DND-41 (cell line): Measurements from ENCODE around the gene GALNT6.

Source experiments
- ATAC-seq: fragments of 200-7000 bp; cut with Tn5 transposase; 3 replicates; pipeline ENCODE4 v1.9.1; 2021; ENCODE audit warnings: low read depth; ENCODE audit not compliant: insufficient read depth
- DNase-seq: peaks from one replicate; pipeline ENCODE4 v3.0.0-alpha.2; 2020
- H2AFZ ChIP-seq: 2 replicates; pipeline ENCODE4 v1.6.0; 2012; ENCODE audit warnings: low read depth, low read length
- H3K27ac ChIP-seq: 2 replicates; pipeline ENCODE4 v1.5.1; 2012; ENCODE audit warnings: low read length, inconsistent platforms
- H3K27me3 ChIP-seq: fragments of 200-600 bp; sonication (generic); 2 replicates; pipeline ENCODE4 v1.6.0; 2012; ENCODE audit warnings: low read length, mild to moderate bottlenecking, inconsistent platforms; ENCODE audit not compliant: insufficient read depth, poor library complexity
- H3K36me3 ChIP-seq: 2 replicates; pipeline ENCODE4 v1.5.1; 2012; ENCODE audit warnings: low read length, inconsistent platforms; ENCODE audit not compliant: insufficient read depth
- H3K4me1 ChIP-seq: 2 replicates; pipeline ENCODE4 v1.5.1; 2012; ENCODE audit warnings: mild to moderate bottlenecking, low read length; ENCODE audit not compliant: insufficient read depth
- H3K4me2 ChIP-seq: 2 replicates; pipeline ENCODE4 v1.6.0; 2012; ENCODE audit warnings: mild to moderate bottlenecking, moderate library complexity, low read length, inconsistent platforms; ENCODE audit not compliant: insufficient read depth
- H3K4me3 ChIP-seq, 2 experiments: fragments of 200-600 bp in 1 of 2; shearing (Covaris generic) in 1 of 2; 2 replicates each; pipeline ENCODE4 v1.5.1; 2012 to 2016; ENCODE audit warnings: inconsistent platforms in 2 of 2, low read length in 2 of 2, mild to moderate bottlenecking in 2 of 2, low read depth in 1 of 2, moderate library complexity in 1 of 2
- H3K79me2 ChIP-seq: 2 replicates; pipeline ENCODE4 v1.6.0; 2012; ENCODE audit warnings: low read length, inconsistent platforms; ENCODE audit not compliant: insufficient read depth
- H3K9ac ChIP-seq: 2 replicates; pipeline ENCODE4 v1.6.0; 2012; ENCODE audit warnings: low read depth, mild to moderate bottlenecking, inconsistent platforms, low read length, moderate library complexity
- H3K9me3 ChIP-seq: 2 replicates; pipeline ENCODE4 v1.5.1; 2012; ENCODE audit warnings: low read length, moderate library complexity, mild to moderate bottlenecking, inconsistent platforms; ENCODE audit not compliant: insufficient read depth, severe bottlenecking
- H4K20me1 ChIP-seq: 2 replicates; pipeline ENCODE4 v1.6.0; 2012; ENCODE audit warnings: low read length; ENCODE audit not compliant: insufficient read depth
- CTCF ChIP-seq: IDR thresholded peaks from 2 replicates; pipeline ENCODE4 v1.5.1; 2012; ENCODE audit warnings: borderline replicate concordance, low read length, moderate library complexity, mild to moderate bottlenecking; ENCODE audit not compliant: poor library complexity, severe bottlenecking; ENCODE audit errors: extremely low read depth
- EZH2 ChIP-seq: IDR thresholded peaks from 3 replicates; pipeline ENCODE4 v1.6.1; 2012; ENCODE audit warnings: borderline replicate concordance, low read depth, mild to moderate bottlenecking, moderate library complexity, low read length, inconsistent platforms; ENCODE audit not compliant: severe bottlenecking

The GALNT6 gene

GRCh38 chr12:51388069-51388799 is 3.0 kb downstream of the GALNT6 start:
- Histone ChIP-seq H3K4me1 (peaks cover 95% of the 10 kb centered on the region), H3K36me3 (0 out of 2 replicates have a peak, but pooled peaks cover 3% of the 10 kb centered on the region), H3K9ac (peak overlapping the region; percentile 23), H2AFZ (no peak overlapping the region; the same call in 1 of the 2 replicates), H4K20me1 (no peaks in the 10 kb centered on the region), H3K4me2 (peak overlapping the region; percentile 57), H3K79me2 (peaks cover 48% of the 10 kb centered on the region), H3K27ac (peak overlapping the region; percentile 68), H3K27me3 (no peaks in the 10 kb centered on the region), H3K9me3 (no peaks in the 10 kb centered on the region), H3K4me3 (no peak overlapping the region)
- TF ChIP-seq CTCF, result no peak
- no peak for TF ChIP-seq EZH2
- DNase-seq (peak; percentile 71), ATAC-seq (peak; percentile 8; the same call in 1 of the 3 replicates)

- peak overlapping the region; percentile 75 for H3K27ac ChIP-seq
- TF ChIP-seq CTCF (no peak), EZH2 (no peak)
- H4K20me1 ChIP-seq, result no peaks in the 10 kb centered on the region
- ATAC-seq (no peak), DNase-seq (peak; percentile 41)
- H3K9ac ChIP-seq, result peak overlapping the region; percentile 17
- H3K27me3 ChIP-seq, result no peaks in the 10 kb centered on the region
- H3K9me3 ChIP-seq, result no peaks in the 10 kb centered on the region
- peaks cover 39% of the 10 kb centered on the region for H3K79me2 ChIP-seq
- H3K4me2 ChIP-seq, result peak overlapping the region; percentile 31
- peaks cover 14% of the 10 kb centered on the region for H3K36me3 ChIP-seq
- no peak overlapping the region for H3K4me3 ChIP-seq
- H3K4me1 ChIP-seq, result peaks cover 98% of the 10 kb centered on the region
- H2AFZ ChIP-seq, result no peak overlapping the region
These were observed 4.9 kb downstream of the GALNT6 start for GRCh38 chr12:51386351-51386750.

DNA sequence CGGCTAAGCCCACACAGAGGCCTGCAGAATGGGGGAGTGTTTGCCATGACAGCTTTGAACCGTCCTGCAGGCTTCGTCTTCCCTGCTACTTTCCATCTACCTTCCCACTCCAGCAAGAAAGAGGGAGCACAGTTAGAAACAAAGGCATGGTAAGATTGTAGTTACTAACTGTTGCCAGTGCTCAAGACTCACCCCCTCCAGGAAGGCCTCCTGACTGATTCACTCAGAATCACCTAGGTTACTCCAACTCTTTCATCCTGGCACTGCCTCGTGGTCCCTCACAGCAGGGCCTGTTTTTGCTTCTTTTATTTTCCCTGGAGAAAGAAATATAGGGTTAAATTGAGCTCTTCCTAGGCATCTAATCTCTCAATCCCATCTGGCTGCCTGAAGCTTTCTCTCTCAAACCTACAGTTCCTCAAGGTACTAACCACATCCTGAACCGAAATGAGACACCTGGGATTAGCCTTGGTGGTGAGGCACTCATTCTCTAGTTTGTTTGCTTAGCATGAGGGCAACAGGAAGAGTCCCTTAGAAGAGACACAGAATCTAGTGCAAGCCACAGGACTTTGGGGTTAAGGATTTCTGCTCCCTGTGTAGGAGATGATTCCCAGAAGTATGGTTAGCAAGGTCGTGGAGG is 7.8 kb downstream of the GALNT6 start:
- Histone ChIP-seq H4K20me1 (no peaks in the 10 kb centered on the region), H3K27me3 (no peaks in the 10 kb centered on the region), H3K4me2 (peak overlapping the region; percentile 55), H3K79me2 (peaks cover 38% of the 10 kb centered on the region), H3K36me3 (peaks cover 38% of the 10 kb centered on the region), H3K9me3 (no peaks in the 10 kb centered on the region), H3K9ac (peak overlapping the region; percentile 44), H3K4me1 (peaks cover 100% of the 10 kb centered on the region), H2AFZ (no peak overlapping the region), H3K27ac (peak overlapping the region; percentile 92), H3K4me3 (peak overlapping the region in 1 of 2 experiments; percentile 14; a peak in 1 of 4 replicates)
- DNase-seq, result peak; percentile 79
- peak; percentile 69 for ATAC-seq
- no peak for TF ChIP-seq CTCF
- TF ChIP-seq EZH2, result no peak
